ENCODE data around the gene RIPPLY3.

The RIPPLY3 gene

DNA sequence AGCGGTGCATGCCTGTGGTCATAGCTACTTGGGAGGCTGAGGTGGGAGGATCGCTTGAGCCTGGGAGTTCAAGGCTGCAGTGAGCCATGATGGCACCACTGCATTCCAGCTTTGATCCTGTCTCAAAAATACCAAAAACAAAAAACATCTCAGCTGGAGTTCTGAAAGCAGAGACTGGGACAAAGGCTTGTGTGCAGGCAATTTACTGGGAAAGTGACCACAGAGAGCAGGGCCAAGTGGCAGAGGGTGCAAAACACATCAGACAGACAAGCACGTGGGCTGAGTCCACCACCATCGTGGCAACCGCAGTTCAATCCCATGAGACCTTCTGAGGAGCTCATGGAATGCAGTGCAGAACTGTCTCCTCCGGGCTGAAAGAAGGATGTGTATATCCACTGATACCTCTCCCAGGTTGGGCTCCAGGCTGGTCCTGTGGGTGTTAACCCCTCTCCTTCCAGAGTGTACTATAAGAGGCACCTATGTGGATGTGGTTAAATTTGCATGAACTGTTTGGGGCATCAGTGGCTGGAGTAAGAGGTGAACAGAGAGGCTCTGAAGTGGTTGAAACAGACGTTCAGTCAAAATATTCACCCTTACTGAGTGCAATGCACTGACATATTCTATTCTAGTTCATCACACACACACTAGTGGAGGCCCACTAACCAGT, 55.6 kb downstream of the RIPPLY3 start:
- DNase-seq (ENCODE audit: low spot score), result no peak

DNA sequence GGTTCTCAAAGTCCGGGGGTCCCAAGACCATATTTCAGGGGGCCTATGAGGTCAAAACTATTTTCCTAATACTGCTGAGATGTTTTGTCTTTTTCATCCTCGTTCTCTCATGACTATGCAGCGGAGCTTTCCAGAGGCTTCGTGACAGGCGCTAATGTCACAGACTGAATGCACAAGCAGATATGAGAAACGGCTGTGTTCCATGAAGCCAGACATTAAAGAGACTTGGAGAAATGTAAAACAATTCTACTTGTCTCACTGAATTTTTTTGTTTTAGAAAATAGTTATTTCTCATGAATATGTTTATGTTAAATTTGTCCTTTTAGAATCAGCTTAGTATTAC, 56.1 kb downstream of the RIPPLY3 start:
- DNase-seq (ENCODE audit: low spot score), result no peak

DNA sequence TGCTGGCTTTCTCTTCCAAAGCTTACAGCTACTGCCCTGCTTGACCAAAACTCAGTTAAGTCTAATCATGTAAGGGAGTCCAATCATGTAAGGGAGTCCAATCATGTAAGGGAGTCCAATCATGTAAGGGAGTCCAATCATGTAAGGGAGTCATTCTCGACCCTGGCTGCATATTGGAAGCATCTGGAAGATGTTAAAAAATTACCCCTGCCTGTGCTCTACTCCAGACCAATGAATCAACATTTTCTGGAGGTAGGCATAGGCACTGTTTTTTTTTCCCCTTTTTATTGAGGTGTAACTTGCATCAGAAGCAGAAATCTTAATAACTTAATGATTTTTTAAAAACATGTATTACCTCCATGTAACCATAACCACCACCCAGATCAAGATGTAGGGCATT, 56.9 kb downstream of the RIPPLY3 start:
- DNase-seq (ENCODE audit: low spot score), result no peak

DNA sequence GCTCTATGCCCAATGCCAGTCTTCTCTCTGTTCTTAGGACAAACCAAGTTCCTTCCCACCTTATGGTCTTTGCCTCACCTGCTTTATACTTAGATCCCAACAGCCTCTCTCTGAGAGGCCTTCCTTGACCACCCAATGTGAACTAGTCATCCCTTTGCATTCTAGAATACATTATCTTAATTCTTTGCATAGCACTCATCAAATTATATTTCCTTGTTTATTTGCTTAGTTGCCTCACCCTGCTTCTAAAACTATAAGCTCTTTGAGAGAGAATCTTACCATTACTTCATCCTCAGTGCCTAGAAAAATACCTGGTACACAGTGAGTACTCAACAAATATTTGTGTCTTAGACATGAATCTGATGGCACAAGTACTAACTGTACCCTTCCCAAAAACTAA, 58.3 kb downstream of the RIPPLY3 start:
- no peak for DNase-seq (ENCODE audit: low spot score)

DNA sequence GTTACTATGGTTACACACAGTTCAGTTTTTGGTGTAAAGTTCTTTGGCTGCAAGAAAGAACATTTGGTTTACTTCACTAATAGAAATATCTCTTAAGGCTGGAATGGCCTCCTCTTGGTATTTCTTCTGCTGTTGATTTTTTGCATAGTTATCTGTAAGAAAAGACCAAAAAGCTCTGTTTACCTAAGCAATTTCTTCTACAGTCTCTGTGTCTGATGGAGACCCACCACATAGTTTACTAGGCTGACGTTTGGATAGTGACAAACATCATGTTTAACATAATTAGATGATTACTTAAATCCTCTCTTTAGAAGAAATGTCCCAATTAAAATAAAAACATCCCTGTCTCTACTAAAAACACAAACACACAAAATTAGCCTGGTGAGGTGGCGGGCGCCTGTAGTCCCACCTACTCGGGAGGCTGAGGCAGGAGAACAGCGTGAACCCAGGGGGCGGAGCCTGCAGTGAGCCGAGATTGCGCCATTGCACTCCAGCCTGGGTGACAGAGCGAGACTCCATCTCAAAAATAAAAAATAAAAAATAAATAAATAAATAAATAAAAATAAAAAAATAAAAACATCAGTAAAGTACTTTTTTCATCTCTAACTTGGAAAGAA, 59.2 kb downstream of the RIPPLY3 start:
- DNase-seq (ENCODE audit: low spot score), result no peak

All from Ammon's horn (tissue), 1 donor.